AG04450 (cell line): ENCODE data around the gene ZNF644. TPM values are rescaled to one million over a fixed set of nuclear protein-coding genes. Genes with fewer than 3 reads are reported as not detected.

Experiments
- CTCF ChIA-PET: fragments of 300-600, 350-600 bp; formaldehyde crosslinking; extraction: SDS; loops from one replicate; lab custom pipeline; 2022; ENCODE audit warnings: antibody characterized with exemption, inconsistent platforms; lab: Charles Lee
- POLR2A ChIA-PET: fragments of 350-600 bp; formaldehyde crosslinking; extraction: SDS; loops from one replicate; lab custom pipeline; 2021; ENCODE audit warnings: antibody characterized with exemption, inconsistent platforms; lab: Yijun Ruan, JAX
- DNase-seq: peaks from one replicate; pipeline ENCODE4 v3.0.0-alpha.2; 2011; ENCODE audit warnings: low read depth, low spot score
- H3K27ac ChIP-seq: one replicate; pipeline ENCODE4 v1.5.1; 2012; ENCODE audit warnings: low read depth, low read length, control low read depth
- H3K27me3 ChIP-seq: one replicate; pipeline ENCODE4 v1.6.0; 2012; ENCODE audit warnings: low read length; ENCODE audit not compliant: control insufficient read depth, insufficient read depth
- H3K4me3 ChIP-seq: 2 replicates; pipeline ENCODE4 v1.5.1; 2011; ENCODE audit warnings: mild to moderate bottlenecking, low read depth, low read length, control low read depth
- H3K9me3 ChIP-seq: 2 replicates; pipeline ENCODE4 v1.5.1; 2012; ENCODE audit warnings: low read length; ENCODE audit not compliant: control insufficient read depth, insufficient read depth
- CTCF ChIP-seq: IDR thresholded peaks from 2 replicates; pipeline ENCODE4 v1.5.1; 2011; ENCODE audit warnings: low read depth, low read length, control low read depth, inconsistent platforms
- polyA plus RNA-seq: library from polyadenylated mRNA; depleted of rRNA; stranded (reverse); fragments of >200 nt; gene quantifications from 2 replicates; pipeline ENCODE4 v1.2.3, GENCODE V29; 2011

ZNF644 gene
- polyA plus RNA-seq, 1 experiment = 27.5 TPM

GRCh38 chr1:91032349-91032748 lies 10.5 kb upstream of the ZNF644 start:
- CTCF ChIA-PET = no interaction called here
- DNase-seq = no peak
- Histone ChIP-seq H3K27ac (no peak overlapping the region), H3K27me3 (no peaks in the 10 kb centered on the region), H3K9me3 (no peaks in the 10 kb centered on the region), H3K4me3 (no peak overlapping the region)
- POLR2A ChIA-PET = no interaction called here
- no peak for TF ChIP-seq CTCF

GRCh38 chr1:91031081-91031480 lies 9.2 kb upstream of the ZNF644 start:
- Histone ChIP-seq H3K27ac (no peak overlapping the region), H3K27me3 (no peaks in the 10 kb centered on the region), H3K4me3 (no peak overlapping the region), H3K9me3 (no peaks in the 10 kb centered on the region)
- POLR2A ChIA-PET = no interaction called here
- DNase-seq = no peak
- TF ChIP-seq CTCF = no peak
- CTCF ChIA-PET = no interaction called here

GRCh38 chr1:91026777-91027176 lies 4.9 kb upstream of the ZNF644 start:
- CTCF ChIA-PET = interaction anchor here (1.0 to 2.8 kb wide), 6 partner anchors 12 to 448 kb away, joined by 3 to 10 read pairs (median 3); no protein-coding TSS in a partner anchor
- H3K27me3 ChIP-seq = no peaks in the 10 kb centered on the region
- H3K27ac ChIP-seq = no peak overlapping the region
- no peak for DNase-seq
- TF ChIP-seq CTCF = peak; percentile 43
- POLR2A ChIA-PET = no interaction called here
- no peaks in the 10 kb centered on the region; the same call in 1 of the 2 replicates for H3K9me3 ChIP-seq
- no peak overlapping the region for H3K4me3 ChIP-seq

GRCh38 chr1:91026320-91026719 lies 4.5 kb upstream of the ZNF644 start:
- Histone ChIP-seq H3K4me3 (no peak overlapping the region), H3K27ac (no peak overlapping the region), H3K27me3 (no peaks in the 10 kb centered on the region), H3K9me3 (no peaks in the 10 kb centered on the region; the same call in 1 of the 2 replicates)
- DNase-seq = no peak
- POLR2A ChIA-PET = no interaction called here
- CTCF ChIA-PET = interaction anchor here (1.0 to 2.8 kb wide), 5 partner anchors 11 to 447 kb away, joined by 3 to 10 read pairs (median 3); no protein-coding TSS in a partner anchor
- TF ChIP-seq CTCF = no peak

- ChIA-PET POLR2A (no interaction called here), CTCF (interaction anchor here (0.8 kb wide), 1 partner anchor 60 kb away, joined by 3 read pairs; no protein-coding TSS in a partner anchor)
- no peak for TF ChIP-seq CTCF
- H3K27me3 ChIP-seq = no peaks in the 10 kb centered on the region
- H3K27ac ChIP-seq = no peak overlapping the region
- H3K4me3 ChIP-seq = no peak overlapping the region
- DNase-seq = no peak
- H3K9me3 ChIP-seq = no peaks in the 10 kb centered on the region; the same call in 1 of the 2 replicates
Observed at GRCh38 chr1:91024481-91025119, 2.8 kb upstream of the ZNF644 start.
